ENCODE data around the gene DNMT3B.

DNMT3B gene

DNA sequence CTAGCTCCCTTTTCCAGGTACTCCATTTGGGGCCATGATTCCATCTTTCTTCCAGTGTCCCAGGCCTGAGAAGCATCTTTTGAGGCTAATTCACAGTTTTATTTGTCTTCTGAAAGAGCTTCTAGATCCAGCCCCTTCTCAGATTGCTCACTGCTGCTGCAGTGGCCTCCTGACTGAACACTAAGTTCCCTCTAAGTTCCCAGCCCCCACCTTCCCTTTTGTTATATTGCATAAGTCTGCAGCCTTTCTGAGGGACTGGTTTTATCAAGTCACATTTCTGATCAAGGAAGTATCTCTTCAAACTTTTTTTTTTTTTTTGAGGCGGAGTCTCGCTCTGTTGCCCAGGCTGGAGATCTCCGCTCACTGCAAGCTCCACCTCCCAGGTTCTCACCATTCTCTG, 68.3 kb downstream of the DNMT3B start:
- H3K4me3 ChIP-seq (ENCODE audit: low read length), result no peak overlapping the region
- no peak for DNase-seq (ENCODE audit: low read depth)
- TF ChIP-seq, protein P1, sequence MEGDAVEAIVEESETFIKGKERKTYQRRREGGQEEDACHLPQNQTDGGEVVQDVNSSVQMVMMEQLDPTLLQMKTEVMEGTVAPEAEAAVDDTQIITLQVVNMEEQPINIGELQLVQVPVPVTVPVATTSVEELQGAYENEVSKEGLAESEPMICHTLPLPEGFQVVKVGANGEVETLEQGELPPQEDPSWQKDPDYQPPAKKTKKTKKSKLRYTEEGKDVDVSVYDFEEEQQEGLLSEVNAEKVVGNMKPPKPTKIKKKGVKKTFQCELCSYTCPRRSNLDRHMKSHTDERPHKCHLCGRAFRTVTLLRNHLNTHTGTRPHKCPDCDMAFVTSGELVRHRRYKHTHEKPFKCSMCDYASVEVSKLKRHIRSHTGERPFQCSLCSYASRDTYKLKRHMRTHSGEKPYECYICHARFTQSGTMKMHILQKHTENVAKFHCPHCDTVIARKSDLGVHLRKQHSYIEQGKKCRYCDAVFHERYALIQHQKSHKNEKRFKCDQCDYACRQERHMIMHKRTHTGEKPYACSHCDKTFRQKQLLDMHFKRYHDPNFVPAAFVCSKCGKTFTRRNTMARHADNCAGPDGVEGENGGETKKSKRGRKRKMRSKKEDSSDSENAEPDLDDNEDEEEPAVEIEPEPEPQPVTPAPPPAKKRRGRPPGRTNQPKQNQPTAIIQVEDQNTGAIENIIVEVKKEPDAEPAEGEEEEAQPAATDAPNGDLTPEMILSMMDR (conservative IDR thresholded peaks at IDR 0.05; ENCODE audit: low read depth, low read length), result no peak

DNA sequence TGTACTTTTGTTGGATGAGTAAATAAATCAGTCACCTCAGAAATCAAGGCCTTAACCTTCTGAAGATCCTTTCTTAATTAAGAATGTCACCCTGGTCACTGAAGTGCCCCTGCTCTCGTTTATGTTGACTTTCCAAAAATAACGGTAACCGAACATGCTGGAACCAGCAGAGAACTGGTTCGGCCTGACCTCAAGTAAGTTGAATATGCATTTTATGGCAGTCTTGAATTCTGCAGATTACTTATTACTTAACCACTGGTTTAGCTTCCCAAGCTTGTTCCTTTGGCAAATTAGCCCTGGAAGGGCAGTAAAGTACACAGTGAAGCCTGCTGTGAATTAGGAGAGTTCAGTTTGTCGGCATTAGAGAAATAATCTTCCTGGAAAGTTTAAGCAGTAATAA, 69.8 kb downstream of the DNMT3B start:
- TF ChIP-seq, protein P1 (conservative IDR thresholded peaks at IDR 0.05; ENCODE audit: low read depth, low read length), result no peak
- no peak for DNase-seq (ENCODE audit: low read depth)
- H3K4me3 ChIP-seq (ENCODE audit: low read length), result no peak overlapping the region

DNA sequence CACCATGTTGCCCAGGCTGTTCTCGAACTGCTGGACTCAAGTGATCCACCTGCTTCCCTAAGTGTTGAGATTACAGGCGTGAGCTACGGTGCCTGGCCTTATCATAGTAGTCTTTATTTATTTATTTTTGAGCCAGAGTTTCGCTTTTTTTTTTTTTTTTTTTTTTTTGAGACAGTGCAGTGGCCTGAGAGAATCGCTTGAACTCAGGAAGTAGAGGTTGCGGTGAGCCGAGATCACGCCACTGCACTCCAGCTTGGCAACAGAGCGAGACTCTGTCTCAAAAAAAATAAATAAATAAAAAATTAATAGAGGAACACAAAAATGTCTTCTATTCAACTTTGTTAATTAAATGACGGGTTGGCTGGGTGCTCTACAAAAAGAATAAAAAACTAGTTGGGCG, 70.5 kb downstream of the DNMT3B start:
- DNase-seq (ENCODE audit: low read depth), result no peak
- TF ChIP-seq, protein P1 (conservative IDR thresholded peaks at IDR 0.05; ENCODE audit: low read depth, low read length), result no peak

DNA sequence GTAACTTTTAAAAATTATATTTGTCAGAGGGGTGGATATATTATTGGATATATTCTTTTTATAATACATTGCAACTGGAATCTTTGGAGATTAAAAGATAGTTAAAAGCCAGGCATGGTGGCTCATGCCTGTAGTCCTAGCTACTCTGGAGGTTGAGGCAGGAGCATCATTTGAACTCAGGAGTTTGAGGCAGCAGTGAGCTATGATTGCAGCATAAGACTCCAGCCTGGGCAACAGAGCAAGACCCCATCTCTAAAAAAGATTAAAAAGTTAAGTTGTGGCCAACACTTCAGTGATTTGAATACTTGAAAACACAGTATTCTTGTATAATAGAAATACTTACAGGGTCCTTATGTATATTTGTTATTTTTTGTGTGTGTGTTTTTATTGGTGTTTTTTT, 72.8 kb downstream of the DNMT3B start:
- TF ChIP-seq, protein P1 (conservative IDR thresholded peaks at IDR 0.05; ENCODE audit: low read depth, low read length), result no peak
- no peak for DNase-seq (ENCODE audit: low read depth)
- no peak overlapping the region for H3K4me3 ChIP-seq (ENCODE audit: low read length)

More for the DNA sequence above, 70.5 kb downstream of the DNMT3B start:
- H3K4me3 ChIP-seq (ENCODE audit: low read length), result no peak overlapping the region

DNA sequence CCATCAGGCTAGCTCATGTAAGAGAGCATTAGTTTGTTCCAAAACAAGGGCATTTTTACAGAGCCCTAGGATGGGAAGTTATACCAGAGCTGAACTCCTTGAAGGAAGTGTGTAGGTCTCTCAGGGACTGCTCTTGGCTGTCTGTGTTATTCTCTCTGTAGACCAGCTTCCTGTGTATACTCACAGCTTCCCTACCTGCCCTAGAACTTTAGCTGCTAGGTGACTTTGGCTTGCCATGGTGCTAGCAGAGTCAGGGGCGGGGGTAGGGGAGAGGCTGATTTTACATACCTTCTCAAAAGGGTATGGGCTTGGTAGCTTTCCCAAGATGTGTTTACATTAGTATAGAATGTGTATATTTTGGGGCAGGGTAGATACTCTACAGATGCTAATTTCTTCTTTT, 75.0 kb downstream of the DNMT3B start:
- TF ChIP-seq, protein P1 (conservative IDR thresholded peaks at IDR 0.05; ENCODE audit: low read depth, low read length), result no peak
- no peak for DNase-seq (ENCODE audit: low read depth)
- no peak overlapping the region for H3K4me3 ChIP-seq (ENCODE audit: low read length)

DNA sequence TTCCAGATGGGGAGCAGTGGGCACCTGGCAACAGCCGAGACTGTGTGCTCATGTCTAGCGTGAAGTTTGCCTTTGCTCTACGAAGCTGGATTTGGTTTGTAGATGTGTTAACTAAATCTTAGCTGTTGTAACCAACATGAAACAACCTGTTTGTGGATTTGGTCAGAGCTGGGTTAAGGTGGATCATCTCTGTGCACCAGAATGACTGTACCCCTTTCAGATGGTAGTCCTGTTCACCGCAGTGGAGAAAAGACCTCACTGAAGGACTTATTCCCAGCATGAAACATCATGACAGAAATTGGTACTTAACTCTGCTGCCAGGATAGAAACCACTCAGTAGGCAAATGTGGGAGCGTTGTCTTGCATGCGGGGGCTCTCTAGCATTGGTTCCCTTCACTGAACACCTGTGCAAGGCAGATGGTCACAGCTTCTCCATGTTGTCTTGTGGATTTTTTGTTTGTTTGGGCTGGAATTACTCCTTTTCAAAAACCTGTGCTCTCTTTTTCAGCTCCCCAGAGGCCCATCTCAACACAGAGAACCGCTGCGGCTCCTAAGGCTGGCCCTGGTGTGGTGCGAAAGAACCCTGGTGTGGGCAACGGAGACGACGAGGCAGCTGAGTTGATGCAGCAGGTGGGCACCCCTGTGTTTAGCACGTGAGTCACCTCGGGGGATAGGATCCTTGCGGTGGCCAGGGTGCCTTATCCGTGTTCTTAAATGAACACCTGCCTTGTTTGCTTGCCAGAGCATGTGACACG, 77.2 kb downstream of the DNMT3B start:
- TF ChIP-seq, protein P1 (conservative IDR thresholded peaks at IDR 0.05; ENCODE audit: low read depth, low read length), result no peak
- no peak for DNase-seq (ENCODE audit: low read depth)
- H3K4me3 ChIP-seq (ENCODE audit: low read length), result no peak overlapping the region

DNA sequence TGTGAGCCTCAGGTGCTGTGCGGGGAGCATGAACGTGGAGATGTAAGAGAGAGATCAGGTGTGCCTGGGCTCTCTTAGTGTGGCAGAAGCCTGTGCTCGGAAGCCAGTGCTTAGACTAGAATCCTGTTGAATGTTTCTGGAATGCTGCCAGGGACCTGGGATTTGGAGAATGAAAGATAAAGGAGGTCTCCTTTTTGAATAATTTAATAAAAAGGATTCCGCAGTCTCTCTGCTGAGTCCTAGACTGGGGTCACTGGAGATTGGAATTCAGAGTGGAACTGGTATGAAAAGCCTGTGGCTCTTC, 77.7 kb downstream of the DNMT3B start:
- no peak for DNase-seq (ENCODE audit: low read depth)
- no peak overlapping the region for H3K4me3 ChIP-seq (ENCODE audit: low read length)
- TF ChIP-seq, protein P1 (conservative IDR thresholded peaks at IDR 0.05; ENCODE audit: low read depth, low read length), result no peak

All from retinal pigment epithelial cell (primary cell).